ENCODE measurements around the gene VAV2. TPM values are rescaled to one million over a fixed set of nuclear protein-coding genes. Genes with fewer than 3 reads are reported as not detected.

The VAV2 gene
- total and polyA plus RNA-seq, 2 experiments from 2014 or later = 8.1 to 28.9 TPM

- Mint-ChIP-seq H3K4me3 (no peak overlapping the region; the same call in 2 of the 3 replicates), H3K4me1 (peaks cover 29% of the 10 kb centered on the region), H3K27me3 (ENCODE audit: insufficient read depth, low read depth, poor library complexity) (peaks cover 10% of the 10 kb centered on the region), H3K36me3 (ENCODE audit: low read depth) (no peaks in the 10 kb centered on the region; the same call in 2 of the 3 replicates), H3K27ac (no peak overlapping the region), H3K9me3 (no peaks in the 10 kb centered on the region)
- Histone ChIP-seq H3K27me3 (ENCODE audit: insufficient read depth) (no peaks in the 10 kb centered on the region), H3K79me2 (replicated peaks; ENCODE audit: insufficient read depth) (peaks cover 98% of the 10 kb centered on the region), H3K4me3 (no peak overlapping the region), H4K20me1 (replicated peaks; ENCODE audit: insufficient read depth) (peaks cover 9% of the 10 kb centered on the region), H3K9me2 (ENCODE audit: insufficient read depth) (no peaks in the 10 kb centered on the region), H3K27ac (ENCODE audit: low read depth) (peak overlapping the region; percentile 59; the same call in 1 of the 2 replicates), H3F3A (replicated peaks; ENCODE audit: low read depth) (no peaks in the 10 kb centered on the region), H2AFZ (no peak overlapping the region), H3K36me3 (ENCODE audit: insufficient read depth) (no peaks in the 10 kb centered on the region), H3K4me2 (no peak overlapping the region), H3K4me1 (ENCODE audit: insufficient read depth) (no peaks in the 10 kb centered on the region)
- DNase-seq (ENCODE audit: low spot score) (no peak), ATAC-seq (no peak)
- TF ChIP-seq, protein P1, sequence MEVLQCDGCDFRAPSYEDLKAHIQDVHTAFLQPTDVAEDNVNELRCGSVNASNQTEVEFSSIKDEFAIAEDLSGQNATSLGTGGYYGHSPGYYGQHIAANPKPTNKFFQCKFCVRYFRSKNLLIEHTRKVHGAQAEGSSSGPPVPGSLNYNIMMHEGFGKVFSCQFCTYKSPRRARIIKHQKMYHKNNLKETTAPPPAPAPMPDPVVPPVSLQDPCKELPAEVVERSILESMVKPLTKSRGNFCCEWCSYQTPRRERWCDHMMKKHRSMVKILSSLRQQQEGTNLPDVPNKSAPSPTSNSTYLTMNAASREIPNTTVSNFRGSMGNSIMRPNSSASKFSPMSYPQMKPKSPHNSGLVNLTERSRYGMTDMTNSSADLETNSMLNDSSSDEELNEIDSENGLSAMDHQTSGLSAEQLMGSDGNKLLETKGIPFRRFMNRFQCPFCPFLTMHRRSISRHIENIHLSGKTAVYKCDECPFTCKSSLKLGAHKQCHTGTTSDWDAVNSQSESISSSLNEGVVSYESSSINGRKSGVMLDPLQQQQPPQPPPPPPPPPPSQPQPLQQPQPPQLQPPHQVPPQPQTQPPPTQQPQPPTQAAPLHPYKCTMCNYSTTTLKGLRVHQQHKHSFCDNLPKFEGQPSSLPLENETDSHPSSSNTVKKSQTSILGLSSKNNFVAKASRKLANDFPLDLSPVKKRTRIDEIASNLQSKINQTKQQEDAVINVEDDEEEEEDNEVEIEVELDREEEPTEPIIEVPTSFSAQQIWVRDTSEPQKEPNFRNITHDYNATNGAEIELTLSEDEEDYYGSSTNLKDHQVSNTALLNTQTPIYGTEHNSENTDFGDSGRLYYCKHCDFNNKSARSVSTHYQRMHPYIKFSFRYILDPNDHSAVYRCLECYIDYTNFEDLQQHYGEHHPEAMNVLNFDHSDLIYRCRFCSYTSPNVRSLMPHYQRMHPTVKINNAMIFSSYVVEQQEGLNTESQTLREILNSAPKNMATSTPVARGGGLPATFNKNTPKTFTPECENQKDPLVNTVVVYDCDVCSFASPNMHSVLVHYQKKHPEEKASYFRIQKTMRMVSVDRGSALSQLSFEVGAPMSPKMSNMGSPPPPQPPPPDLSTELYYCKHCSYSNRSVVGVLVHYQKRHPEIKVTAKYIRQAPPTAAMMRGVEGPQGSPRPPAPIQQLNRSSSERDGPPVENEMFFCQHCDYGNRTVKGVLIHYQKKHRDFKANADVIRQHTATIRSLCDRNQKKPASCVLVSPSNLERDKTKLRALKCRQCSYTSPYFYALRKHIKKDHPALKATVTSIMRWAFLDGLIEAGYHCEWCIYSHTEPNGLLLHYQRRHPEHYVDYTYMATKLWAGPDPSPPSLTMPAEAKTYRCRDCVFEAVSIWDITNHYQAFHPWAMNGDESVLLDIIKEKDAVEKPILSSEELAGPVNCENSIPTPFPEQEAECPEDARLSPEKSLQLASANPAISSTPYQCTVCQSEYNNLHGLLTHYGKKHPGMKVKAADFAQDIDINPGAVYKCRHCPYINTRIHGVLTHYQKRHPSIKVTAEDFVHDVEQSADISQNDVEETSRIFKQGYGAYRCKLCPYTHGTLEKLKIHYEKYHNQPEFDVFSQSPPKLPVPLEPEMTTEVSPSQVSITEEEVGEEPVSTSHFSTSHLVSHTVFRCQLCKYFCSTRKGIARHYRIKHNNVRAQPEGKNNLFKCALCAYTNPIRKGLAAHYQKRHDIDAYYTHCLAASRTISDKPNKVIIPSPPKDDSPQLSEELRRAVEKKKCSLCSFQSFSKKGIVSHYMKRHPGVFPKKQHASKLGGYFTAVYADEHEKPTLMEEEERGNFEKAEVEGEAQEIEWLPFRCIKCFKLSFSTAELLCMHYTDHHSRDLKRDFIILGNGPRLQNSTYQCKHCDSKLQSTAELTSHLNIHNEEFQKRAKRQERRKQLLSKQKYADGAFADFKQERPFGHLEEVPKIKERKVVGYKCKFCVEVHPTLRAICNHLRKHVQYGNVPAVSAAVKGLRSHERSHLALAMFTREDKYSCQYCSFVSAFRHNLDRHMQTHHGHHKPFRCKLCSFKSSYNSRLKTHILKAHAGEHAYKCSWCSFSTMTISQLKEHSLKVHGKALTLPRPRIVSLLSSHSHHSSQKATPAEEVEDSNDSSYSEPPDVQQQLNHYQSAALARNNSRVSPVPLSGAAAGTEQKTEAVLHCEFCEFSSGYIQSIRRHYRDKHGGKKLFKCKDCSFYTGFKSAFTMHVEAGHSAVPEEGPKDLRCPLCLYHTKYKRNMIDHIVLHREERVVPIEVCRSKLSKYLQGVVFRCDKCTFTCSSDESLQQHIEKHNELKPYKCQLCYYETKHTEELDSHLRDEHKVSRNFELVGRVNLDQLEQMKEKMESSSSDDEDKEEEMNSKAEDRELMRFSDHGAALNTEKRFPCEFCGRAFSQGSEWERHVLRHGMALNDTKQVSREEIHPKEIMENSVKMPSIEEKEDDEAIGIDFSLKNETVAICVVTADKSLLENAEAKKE (CRISPR knock-in tag; IDR thresholded peaks at IDR 0.05) = no peak
- no peak for TF ChIP-seq REST (IDR thresholded peaks at IDR 0.05; ENCODE audit: unreplicated experiment)
- TF ChIP-seq CTCF (conservative IDR thresholded peaks at IDR 0.05; ENCODE audit: low read depth in 2 of 2) = no peak
- no peak for TF ChIP-seq EZH2 (IDR thresholded peaks at IDR 0.05; ENCODE audit: low read depth, unreplicated experiment)
- TF ChIP-seq ETS1 (IDR thresholded peaks at IDR 0.05) = no peak
- TF ChIP-seq STAT1 (IDR thresholded peaks at IDR 0.05; ENCODE audit: unreplicated experiment) = no peak
- TF ChIP-seq ZNF114 (CRISPR knock-in tag; IDR thresholded peaks at IDR 0.05) = no peak
- no peak for TF ChIP-seq POLR2AphosphoS5 (IDR thresholded peaks at IDR 0.05; ENCODE audit: low read depth)
- no peak for TF ChIP-seq ZNF331 (CRISPR knock-in tag; IDR thresholded peaks at IDR 0.05; ENCODE audit: low read depth)
- no peak for TF ChIP-seq NANOG (IDR thresholded peaks at IDR 0.05; ENCODE audit: borderline replicate concordance)
- no peak for TF ChIP-seq CREB1 (CRISPR knock-in tag; IDR thresholded peaks at IDR 0.05; ENCODE audit: low read depth)
- TF ChIP-seq JUNB (IDR thresholded peaks at IDR 0.05; ENCODE audit: unreplicated experiment) = no peak
- no peak for TF ChIP-seq EZH2phosphoT487 (IDR thresholded peaks at IDR 0.05; ENCODE audit: unreplicated experiment)
Measured at GRCh38 chr9:133979921-133980863, 11.9 kb downstream of the VAV2 start.

Measured in GM23338 (cell line).